AG09319 (cell line): ENCODE results near the gene TRAF1.

Experiments
- DNase-seq: peaks from one replicate; pipeline ENCODE4 v3.0.0-alpha.2; 2010; ENCODE audit warnings: low read depth; ENCODE audit errors: extremely low read depth
- CTCF ChIP-seq: IDR thresholded peaks from 2 replicates; pipeline ENCODE4 v1.5.1; 2011; ENCODE audit warnings: low read depth, mild to moderate bottlenecking, inconsistent platforms, low read length, moderate library complexity

The TRAF1 gene

GRCh38 chr9:120912958-120913646, 13.5 kb downstream of the TRAF1 start:
- DNase-seq = no peak
- TF ChIP-seq CTCF = no peak

GRCh38 chr9:120911295-120911837, 15.2 kb downstream of the TRAF1 start:
- TF ChIP-seq CTCF = no peak

GRCh38 chr9:120910643-120911042, 16.0 kb downstream of the TRAF1 start:
- no peak for DNase-seq
- no peak for TF ChIP-seq CTCF

More at GRCh38 chr9:120911295-120911837, 15.2 kb downstream of the TRAF1 start:
- no peak for DNase-seq

- DNase-seq = no peak
- no peak for TF ChIP-seq CTCF
These were observed 16.7 kb downstream of the TRAF1 start for GRCh38 chr9:120909904-120910303.

GRCh38 chr9:120905315-120906164, 21.1 kb downstream of the TRAF1 start:
- no peak for TF ChIP-seq CTCF
- no peak for DNase-seq

GRCh38 chr9:120904978-120905301, 21.7 kb downstream of the TRAF1 start:
- DNase-seq = no peak
- TF ChIP-seq CTCF = no peak
